ENCODE results near the gene FAM174C.
A peak's percentile ranks its signal among the peaks of the same experiment; 100 is the strongest.

Gene FAM174C

DNA sequence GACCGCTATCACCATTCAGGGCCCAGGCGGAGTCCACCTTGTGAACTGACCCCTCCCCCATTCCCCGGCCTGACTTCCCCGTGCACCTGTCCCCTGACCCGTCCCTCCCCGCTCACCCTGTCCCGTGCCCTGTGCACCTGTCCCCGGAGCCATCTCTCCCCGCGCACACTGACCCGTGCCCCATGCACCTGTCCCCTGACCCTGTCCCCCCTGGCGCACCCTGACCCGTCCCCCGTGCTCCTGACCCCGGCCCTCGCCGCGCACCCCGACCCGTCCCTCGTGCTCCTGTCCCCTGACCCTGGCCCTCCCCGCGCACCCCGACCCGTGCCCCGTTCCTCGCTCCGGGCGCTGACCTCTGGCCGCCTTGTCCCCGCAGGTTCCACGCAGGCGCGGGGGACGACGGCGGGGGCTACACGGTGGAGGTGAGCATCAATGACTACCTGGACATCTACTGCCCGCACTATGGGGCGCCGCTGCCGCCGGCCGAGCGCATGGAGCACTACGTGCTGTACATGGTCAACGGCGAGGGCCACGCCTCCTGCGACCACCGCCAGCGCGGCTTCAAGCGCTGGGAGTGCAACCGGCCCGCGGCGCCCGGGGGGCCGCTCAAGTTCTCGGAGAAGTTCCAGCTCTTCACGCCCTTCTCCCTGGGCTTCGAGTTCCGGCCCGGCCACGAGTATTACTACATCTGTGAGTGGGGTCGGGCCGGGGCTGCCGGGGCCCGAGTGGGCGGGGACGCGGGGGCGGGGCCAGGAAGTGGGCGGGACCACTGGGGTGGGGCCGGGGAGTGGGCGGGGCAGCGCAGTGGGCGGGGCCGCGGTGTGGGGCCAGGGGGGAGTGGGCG, 20.1 kb downstream of the FAM174C start:
- TF ChIP-seq, protein P1, sequence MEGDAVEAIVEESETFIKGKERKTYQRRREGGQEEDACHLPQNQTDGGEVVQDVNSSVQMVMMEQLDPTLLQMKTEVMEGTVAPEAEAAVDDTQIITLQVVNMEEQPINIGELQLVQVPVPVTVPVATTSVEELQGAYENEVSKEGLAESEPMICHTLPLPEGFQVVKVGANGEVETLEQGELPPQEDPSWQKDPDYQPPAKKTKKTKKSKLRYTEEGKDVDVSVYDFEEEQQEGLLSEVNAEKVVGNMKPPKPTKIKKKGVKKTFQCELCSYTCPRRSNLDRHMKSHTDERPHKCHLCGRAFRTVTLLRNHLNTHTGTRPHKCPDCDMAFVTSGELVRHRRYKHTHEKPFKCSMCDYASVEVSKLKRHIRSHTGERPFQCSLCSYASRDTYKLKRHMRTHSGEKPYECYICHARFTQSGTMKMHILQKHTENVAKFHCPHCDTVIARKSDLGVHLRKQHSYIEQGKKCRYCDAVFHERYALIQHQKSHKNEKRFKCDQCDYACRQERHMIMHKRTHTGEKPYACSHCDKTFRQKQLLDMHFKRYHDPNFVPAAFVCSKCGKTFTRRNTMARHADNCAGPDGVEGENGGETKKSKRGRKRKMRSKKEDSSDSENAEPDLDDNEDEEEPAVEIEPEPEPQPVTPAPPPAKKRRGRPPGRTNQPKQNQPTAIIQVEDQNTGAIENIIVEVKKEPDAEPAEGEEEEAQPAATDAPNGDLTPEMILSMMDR (IDR thresholded peaks at IDR 0.05; ENCODE audit: low read depth, low read length), result no peak
- peak in 1 of 2 donors; percentile 32 for DNase-seq (ENCODE audit: low read depth in 2 of 2)
- H3K4me3 ChIP-seq (replicated peaks in 1 of 2; ENCODE audit: low read depth in 2 of 2, low read length in 2 of 2), result no peak overlapping the region

DNA sequence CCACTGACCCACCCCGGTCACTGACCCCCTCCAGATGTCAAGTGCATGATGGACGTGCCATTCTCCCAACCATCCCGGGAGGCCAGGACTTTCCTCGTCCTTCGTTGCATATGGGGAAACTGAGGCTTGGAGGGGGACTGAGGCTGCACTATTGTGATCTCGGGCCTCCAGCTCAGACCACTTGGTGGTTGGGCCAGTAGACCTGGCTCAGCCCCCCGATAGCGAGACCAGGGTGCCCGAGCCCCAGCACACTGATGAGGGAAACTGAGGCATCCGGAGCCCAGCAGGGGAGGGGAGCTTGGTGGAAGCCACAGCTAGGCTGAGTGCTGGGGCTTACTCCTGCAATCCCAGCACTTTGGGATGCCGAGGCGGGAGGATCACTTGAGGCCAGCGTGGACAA, 20.7 kb downstream of the FAM174C start:
- no peak overlapping the region for H3K4me3 ChIP-seq (replicated peaks in 1 of 2; ENCODE audit: low read depth in 2 of 2, low read length in 2 of 2)
- TF ChIP-seq, protein P1 (IDR thresholded peaks at IDR 0.05; ENCODE audit: low read depth, low read length), result no peak
- no peak for DNase-seq (ENCODE audit: low read depth in 2 of 2)

DNA sequence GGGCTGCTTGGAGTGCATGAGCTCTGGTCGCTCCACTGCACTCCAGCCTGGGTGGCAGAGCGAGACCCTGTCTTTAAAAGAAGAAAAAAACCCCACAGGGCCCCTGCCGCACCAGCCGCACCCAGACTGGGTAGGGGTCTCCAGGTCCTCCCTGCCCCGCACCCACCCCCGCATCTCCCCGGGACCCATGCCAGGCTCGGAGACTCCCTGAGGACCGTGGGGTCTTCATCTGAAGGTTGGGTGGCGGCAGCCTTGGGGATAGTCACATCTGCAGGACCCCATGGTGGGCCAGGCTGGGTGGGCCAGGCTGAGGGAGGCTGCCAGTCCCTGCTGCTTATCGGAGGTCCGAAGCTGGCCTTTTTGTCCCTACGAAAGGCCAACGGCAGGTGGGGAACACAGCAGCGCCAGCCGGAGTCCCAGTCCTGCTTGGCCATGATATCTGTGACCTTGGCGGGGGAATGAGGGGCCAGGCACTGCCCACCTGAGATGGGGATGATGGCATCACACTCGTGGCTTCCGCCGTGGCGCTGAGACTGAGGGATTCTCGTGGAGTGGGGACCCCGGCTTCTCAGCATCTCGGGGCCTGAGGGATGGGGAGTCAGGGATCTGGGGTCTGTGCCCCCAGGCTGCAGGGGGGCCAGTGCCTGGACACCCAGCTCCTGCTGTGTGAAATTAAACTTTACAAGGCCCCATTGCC, 21.4 kb downstream of the FAM174C start:
- no peak for DNase-seq (ENCODE audit: low read depth in 2 of 2)
- TF ChIP-seq, protein P1 (IDR thresholded peaks at IDR 0.05; ENCODE audit: low read depth, low read length), result no peak

DNA sequence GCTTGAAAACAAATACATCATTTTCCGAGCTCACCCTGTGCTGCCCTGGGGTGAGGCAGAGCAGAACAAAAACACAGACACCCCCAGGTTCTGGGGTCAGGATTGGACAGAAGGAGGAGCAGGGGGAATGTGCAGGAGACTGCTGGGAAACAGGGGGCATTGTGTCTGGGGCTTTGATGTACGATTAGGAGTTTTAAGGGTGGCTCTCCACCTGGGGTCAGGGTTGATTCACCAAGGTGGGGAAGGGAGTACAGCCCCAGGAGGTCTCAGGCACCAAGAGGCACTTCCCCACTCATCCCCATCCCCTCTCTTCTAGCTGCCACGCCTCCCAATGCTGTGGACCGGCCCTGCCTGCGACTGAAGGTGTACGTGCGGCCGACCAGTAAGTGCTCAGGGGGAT, 22.9 kb downstream of the FAM174C start:
- TF ChIP-seq, protein P1 (IDR thresholded peaks at IDR 0.05; ENCODE audit: low read depth, low read length), result no peak
- H3K4me3 ChIP-seq (replicated peaks in 1 of 2; ENCODE audit: low read depth in 2 of 2, low read length in 2 of 2), result no peak overlapping the region
- no peak for DNase-seq (ENCODE audit: low read depth in 2 of 2)

More for the DNA sequence above, 21.4 kb downstream of the FAM174C start:
- H3K4me3 ChIP-seq (replicated peaks in 1 of 2; ENCODE audit: low read depth in 2 of 2, low read length in 2 of 2), result no peak overlapping the region

DNA sequence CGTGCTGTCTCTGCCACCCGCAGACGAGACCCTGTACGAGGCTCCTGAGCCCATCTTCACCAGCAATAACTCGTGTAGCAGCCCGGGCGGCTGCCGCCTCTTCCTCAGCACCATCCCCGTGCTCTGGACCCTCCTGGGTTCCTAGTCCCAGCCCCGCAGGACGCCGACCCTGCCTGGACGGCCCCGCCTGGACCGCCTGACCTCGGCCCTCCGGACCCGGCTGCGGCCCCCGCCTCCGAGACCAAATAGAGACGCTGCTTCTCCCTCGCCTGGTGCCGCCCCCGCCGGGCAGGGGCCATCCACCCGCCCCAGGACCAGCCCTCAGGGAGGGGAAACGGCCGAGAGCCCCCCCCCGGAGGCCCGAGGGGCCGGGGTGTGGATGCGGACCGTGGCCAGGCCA, 24.5 kb downstream of the FAM174C start:
- no peak overlapping the region for H3K4me3 ChIP-seq (replicated peaks in 1 of 2; ENCODE audit: low read depth in 2 of 2, low read length in 2 of 2)
- TF ChIP-seq, protein P1 (IDR thresholded peaks at IDR 0.05; ENCODE audit: low read depth, low read length), result no peak
- no peak for DNase-seq (ENCODE audit: low read depth in 2 of 2)

GRCh38 chr19:1300744-1301490, 25.6 kb downstream of the FAM174C start:
- TF ChIP-seq, protein P1 (IDR thresholded peaks at IDR 0.05; ENCODE audit: low read depth, low read length), result no peak
- no peak overlapping the region for H3K4me3 ChIP-seq (replicated peaks in 1 of 2; ENCODE audit: low read depth in 2 of 2, low read length in 2 of 2)
- DNase-seq (ENCODE audit: low read depth in 2 of 2), result no peak

Measured in cardiac fibroblast (primary cell).